Testis (tissue), 3 donors: ENCODE data around the gene POU4F1. TPM values are rescaled to one million over a fixed set of nuclear protein-coding genes. Genes with fewer than 3 reads are reported as not detected.

Experiments
- DNase-seq: peaks from one replicate; pipeline ENCODE4 v3.0.0-alpha.2; 2019
- H3K27ac ChIP-seq, 2 donors: fragments of 200-600 bp; sonication (generic); one replicate each; pipeline ENCODE4 v1.5.1; 2019
- H3K27me3 ChIP-seq: fragments of 200-600 bp; sonication (generic); one replicate; pipeline ENCODE4 v1.5.1; 2019
- H3K36me3 ChIP-seq: fragments of 200-600 bp; sonication (generic); one replicate; pipeline ENCODE4 v1.5.1; 2017; ENCODE audit warnings: low read depth; ENCODE audit errors: missing control alignments
- H3K4me1 ChIP-seq: fragments of 200-600 bp; sonication (generic); one replicate; pipeline ENCODE4 v1.5.1; 2019
- H3K4me3 ChIP-seq, 2 donors: fragments of 200-600 bp; sonication (generic); one replicate each; pipeline ENCODE4 v1.5.1; 2017 to 2019
- H3K9me3 ChIP-seq: fragments of 200-600 bp; sonication (generic); one replicate; pipeline ENCODE4 v1.5.1; 2017
- POLR2A ChIP-seq: fragments of 450-650 bp; IDR thresholded peaks from one replicate; pipeline ENCODE4 v1.6.1; 2017; ENCODE audit warnings: antibody characterized with exemption, mild to moderate bottlenecking, moderate library complexity
- WGBS, 2 donors: methylation state at CpG; one replicate each; pipeline ENCODE4 v1.1.5; 2018; 5-methylcytosine and 5-hydroxymethylcytosine counted together
- intact Hi-C: fragments of 100-400 bp; cut with DNase I; formaldehyde crosslinking; loops from one replicate; pipeline ENCODE4 v1.15.1; 2023; ENCODE audit warnings: low total_unique reads
- polyA plus RNA-seq: library from polyadenylated mRNA; stranded (reverse); fragments of 350-450 nt; fragmentation: Illumina TruSeq; extraction: RNeasy Lipid Tissue Mini Kit (QIAGEN cat#74804); gene quantifications from one replicate; pipeline ENCODE4 v1.2.3, GENCODE V29; 2014; ENCODE audit warnings: low read depth, low replicate concordance; ENCODE audit not compliant: insufficient read depth
- total RNA-seq, 2 donors: library from RNA; depleted of rRNA; stranded (reverse); fragments of >200 nt; gene quantifications; one replicate each; pipeline ENCODE4 v1.2.3, GENCODE V29; 2016
- TF ChIP-seq, protein P1 (sequence below), 3 experiments: fragments of 450-650 bp in 2 of 3; fragments of 200-600 bp in 1 of 3; sonication (generic) in 1 of 3; IDR thresholded peaks; one replicate each; pipeline ENCODE4 v1.5.1; 2016 to 2019; ENCODE audit warnings: antibody characterized with exemption in 3 of 3, mild to moderate bottlenecking in 2 of 3, moderate library complexity in 1 of 3

POU4F1 gene
- total and polyA plus RNA-seq, 3 donors from 2014 or later, result 0.57 to 1.3 (median 1.2) TPM

DNA sequence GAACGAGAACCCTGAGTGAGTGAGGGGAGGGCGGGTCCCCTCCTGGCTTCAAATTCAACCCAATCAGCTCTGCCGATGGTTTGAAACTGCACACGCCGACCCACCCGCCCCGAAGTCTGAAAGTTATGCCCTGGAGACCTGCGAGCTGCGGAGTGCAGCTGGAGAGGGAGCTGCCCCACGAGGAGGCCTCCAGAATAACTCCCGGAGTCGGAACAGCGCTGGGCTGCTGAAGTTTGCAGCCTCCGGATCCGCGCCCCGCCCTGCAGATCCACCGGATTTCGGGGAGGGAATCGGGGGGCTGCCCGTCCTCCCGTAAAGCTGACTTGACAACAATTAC is 7.0 kb downstream of the POU4F1 start:
- TF ChIP-seq, protein P1, sequence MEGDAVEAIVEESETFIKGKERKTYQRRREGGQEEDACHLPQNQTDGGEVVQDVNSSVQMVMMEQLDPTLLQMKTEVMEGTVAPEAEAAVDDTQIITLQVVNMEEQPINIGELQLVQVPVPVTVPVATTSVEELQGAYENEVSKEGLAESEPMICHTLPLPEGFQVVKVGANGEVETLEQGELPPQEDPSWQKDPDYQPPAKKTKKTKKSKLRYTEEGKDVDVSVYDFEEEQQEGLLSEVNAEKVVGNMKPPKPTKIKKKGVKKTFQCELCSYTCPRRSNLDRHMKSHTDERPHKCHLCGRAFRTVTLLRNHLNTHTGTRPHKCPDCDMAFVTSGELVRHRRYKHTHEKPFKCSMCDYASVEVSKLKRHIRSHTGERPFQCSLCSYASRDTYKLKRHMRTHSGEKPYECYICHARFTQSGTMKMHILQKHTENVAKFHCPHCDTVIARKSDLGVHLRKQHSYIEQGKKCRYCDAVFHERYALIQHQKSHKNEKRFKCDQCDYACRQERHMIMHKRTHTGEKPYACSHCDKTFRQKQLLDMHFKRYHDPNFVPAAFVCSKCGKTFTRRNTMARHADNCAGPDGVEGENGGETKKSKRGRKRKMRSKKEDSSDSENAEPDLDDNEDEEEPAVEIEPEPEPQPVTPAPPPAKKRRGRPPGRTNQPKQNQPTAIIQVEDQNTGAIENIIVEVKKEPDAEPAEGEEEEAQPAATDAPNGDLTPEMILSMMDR (IDR thresholded peaks at IDR 0.05), result no peak
- no peak for TF ChIP-seq POLR2A
- intact Hi-C loops, result no loop called here
- 3 to 4% methylated on average over 9 to 21 of the region's 22 CpGs for WGBS, 2 donors
- DNase-seq, result no peak
- Histone ChIP-seq H3K27ac (no peak overlapping the region), H3K9me3 (no peaks in the 10 kb centered on the region), H3K27me3 (peaks cover 8% of the 10 kb centered on the region), H3K4me3 (peak overlapping the region; percentile 46 to 56), H3K4me1 (no peaks in the 10 kb centered on the region), H3K36me3 (no peaks in the 10 kb centered on the region)

DNA sequence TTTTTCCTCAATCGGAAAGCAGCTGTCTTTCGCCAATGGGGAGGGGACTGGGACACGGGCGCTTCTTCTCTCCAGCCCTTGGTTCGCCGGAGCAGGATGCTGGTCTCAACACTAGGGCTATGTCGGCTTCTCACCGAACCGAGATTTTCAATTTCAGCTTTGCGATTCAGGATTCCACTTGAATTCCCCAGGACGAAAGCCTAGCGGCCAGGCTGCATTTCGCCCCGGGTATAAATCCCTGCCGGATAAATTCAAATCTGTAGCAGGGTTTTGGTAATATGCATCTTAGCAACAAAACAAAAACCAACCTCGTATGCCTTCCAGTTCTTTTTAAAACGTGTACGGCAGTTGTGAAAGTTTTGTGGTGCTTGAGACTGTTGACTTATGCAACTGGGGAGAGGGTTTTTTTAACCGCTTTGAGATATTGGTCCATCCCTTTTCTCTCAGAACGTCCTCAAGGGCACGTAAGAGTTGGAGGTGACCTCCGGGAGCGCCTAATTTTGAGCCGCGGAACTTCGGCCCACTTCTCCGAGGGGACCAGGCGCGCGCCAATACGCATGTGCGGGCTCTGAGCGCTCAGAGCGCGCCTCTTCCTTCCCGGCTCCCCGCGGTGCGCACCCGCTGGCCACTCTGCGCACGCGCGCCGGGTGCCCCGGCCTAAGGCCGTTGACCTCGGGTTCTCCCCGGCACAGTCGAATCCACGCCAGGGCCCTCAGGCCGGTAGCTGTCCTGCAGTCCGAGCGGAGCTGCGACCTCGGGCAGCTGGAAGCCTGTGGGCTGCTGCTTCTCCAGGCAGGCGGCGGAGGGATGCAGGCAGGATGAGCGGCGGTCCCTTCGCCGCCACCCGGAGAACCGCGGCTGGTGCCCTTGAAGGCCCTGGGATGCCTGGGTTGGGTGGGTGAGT is 7.6 kb downstream of the POU4F1 start:
- H3K4me3 ChIP-seq, result peak overlapping the region; percentile 46 to 56
- TF ChIP-seq, protein P1 (IDR thresholded peaks at IDR 0.05), result no peak
- no peak for TF ChIP-seq POLR2A

DNA sequence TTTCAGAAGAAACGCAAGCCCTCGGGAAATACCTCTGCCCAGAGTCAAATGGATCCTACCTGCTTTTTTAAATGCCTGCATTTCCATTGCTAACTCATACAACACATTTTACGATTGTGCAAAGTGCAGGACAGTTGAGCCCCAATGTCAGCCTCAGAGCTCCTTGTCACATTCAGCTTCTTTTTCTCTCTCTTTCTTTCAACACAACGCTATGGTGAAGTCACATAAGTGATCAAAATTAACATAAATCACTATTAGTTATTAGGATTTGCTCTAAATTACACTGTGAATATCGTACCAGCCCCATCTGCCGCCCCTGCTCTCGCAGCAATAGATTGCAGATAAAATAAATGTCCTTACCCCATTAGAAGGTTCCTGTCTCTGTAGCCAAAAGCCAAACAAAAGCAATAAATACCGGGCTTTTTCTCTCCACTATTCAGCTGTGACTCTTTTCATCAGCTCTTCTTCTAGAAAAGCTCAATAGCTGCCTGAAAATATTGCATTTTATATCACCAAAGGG is 8.8 kb downstream of the POU4F1 start:
- no peaks in the 10 kb centered on the region for H3K9me3 ChIP-seq
- 6 to 12% methylated on average over 8 of the region's 8 CpGs for WGBS, 2 donors
- H3K27ac ChIP-seq, result no peak overlapping the region
- H3K27me3 ChIP-seq, result peaks cover 3% of the 10 kb centered on the region
- H3K4me1 ChIP-seq, result no peaks in the 10 kb centered on the region
- no peak for DNase-seq
- H3K4me3 ChIP-seq, result no peak overlapping the region
- H3K36me3 ChIP-seq, result no peaks in the 10 kb centered on the region
- TF ChIP-seq, protein P1 (IDR thresholded peaks at IDR 0.05), result no peak
- TF ChIP-seq POLR2A, result no peak
- intact Hi-C loops, result no loop called here

More for the DNA sequence above, 7.6 kb downstream of the POU4F1 start:
- Histone ChIP-seq H3K27ac (no peak overlapping the region), H3K9me3 (no peaks in the 10 kb centered on the region), H3K36me3 (no peaks in the 10 kb centered on the region), H3K4me1 (no peaks in the 10 kb centered on the region), H3K27me3 (peaks cover 7% of the 10 kb centered on the region)
- WGBS, 2 donors, result 8 to 13% methylated on average over 31 to 63 of the region's 65 CpGs
- peak; percentile 61 for DNase-seq
- intact Hi-C loops, result no loop called here

DNA sequence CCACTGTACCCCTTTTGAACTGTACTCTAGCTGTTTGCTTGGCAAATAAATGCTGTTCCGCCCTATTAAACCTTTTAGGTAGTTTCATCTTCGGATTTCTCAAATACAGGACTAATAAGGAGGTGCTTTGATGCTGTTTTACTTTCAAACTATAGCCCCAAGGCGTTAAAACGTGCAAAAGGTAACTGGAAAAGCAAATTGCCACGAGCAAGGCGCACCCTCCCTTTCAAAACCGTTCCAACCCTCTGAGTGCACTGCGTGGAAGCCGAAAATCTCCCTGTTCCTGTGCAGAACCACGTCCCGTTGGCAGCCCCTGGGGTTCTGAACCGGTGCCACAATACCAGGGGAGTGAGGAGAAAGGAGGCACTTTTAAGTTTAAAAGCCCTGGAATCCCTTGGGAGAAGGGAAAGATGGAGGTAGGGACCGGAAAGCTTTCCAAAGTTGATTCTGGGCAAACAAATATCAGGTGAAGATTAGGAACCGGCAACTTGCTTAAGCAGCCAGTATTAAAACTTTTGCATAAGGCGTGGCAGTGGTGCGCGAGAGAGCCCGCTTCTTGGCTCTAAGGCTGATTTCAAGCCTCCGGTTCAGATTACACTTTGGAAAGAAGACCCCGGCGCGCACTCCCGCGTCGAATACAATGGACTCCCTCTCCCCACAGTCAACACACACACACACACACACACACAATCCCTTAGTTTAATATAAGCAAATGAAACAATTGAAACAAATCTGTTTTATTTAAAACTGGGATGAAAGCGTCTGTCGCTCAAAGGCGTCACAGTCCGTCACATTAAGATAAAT is 9.5 kb downstream of the POU4F1 start:
- H3K9me3 ChIP-seq, result no peaks in the 10 kb centered on the region
- no peaks in the 10 kb centered on the region for H3K36me3 ChIP-seq
- intact Hi-C loops, result no loop called here
- H3K27ac ChIP-seq, result no peak overlapping the region
- no peaks in the 10 kb centered on the region for H3K4me1 ChIP-seq
- 9 to 11% methylated on average over 29 of the region's 29 CpGs for WGBS, 2 donors
- H3K4me3 ChIP-seq, result no peak overlapping the region
- TF ChIP-seq, protein P1 (IDR thresholded peaks at IDR 0.05), result no peak
- no peak for TF ChIP-seq POLR2A
- peaks cover 3% of the 10 kb centered on the region for H3K27me3 ChIP-seq
- DNase-seq, result no peak
